GM12878 (cell line): ENCODE measurements around the gene TMEM14C.

Experiments
- CEBPB ChIP-seq, 2 experiments: fragments of 150-350 bp in 1 of 2; IDR thresholded peaks; 2 replicates each; pipeline ENCODE4 v1.6.1; 2012 to 2014; ENCODE audit warnings: low read depth in 2 of 2, low read length in 2 of 2, borderline replicate concordance in 1 of 2, inconsistent platforms in 1 of 2
- FOXM1 ChIP-seq: IDR thresholded peaks from 2 replicates; pipeline ENCODE4 v1.6.1; 2012; ENCODE audit warnings: low read depth, mild to moderate bottlenecking, inconsistent platforms, low read length, moderate library complexity
- HDGF ChIP-seq: fragments of 450-650 bp; IDR thresholded peaks from 2 replicates; pipeline ENCODE4 v1.6.1; 2016; ENCODE audit warnings: antibody characterized with exemption
- POLR2A ChIP-seq: IDR thresholded peaks from 2 replicates; pipeline ENCODE4 v1.6.1; 2011; ENCODE audit warnings: low read depth, mild to moderate bottlenecking, low read length
- ZZZ3 ChIP-seq: IDR thresholded peaks from 2 replicates; pipeline ENCODE4 v1.6.1; 2011; ENCODE audit warnings: low read depth; ENCODE audit not compliant: control insufficient read depth, insufficient read length
- TF ChIP-seq, protein P1 (sequence below): IDR thresholded peaks from 2 replicates; pipeline ENCODE4 v1.6.1; 2011; ENCODE audit warnings: low read depth, low read length, improper control_type of control experiment, borderline replicate concordance

- no peak for TF ChIP-seq HDGF
- no peak for TF ChIP-seq FOXM1
- TF ChIP-seq POLR2A, result no peak
- TF ChIP-seq CEBPB (IDR thresholded peaks at IDR 0.05; ENCODE audit: borderline replicate concordance in 1 of 2, low read depth in 2 of 2, low read length in 2 of 2), result no peak
- TF ChIP-seq, protein P1, sequence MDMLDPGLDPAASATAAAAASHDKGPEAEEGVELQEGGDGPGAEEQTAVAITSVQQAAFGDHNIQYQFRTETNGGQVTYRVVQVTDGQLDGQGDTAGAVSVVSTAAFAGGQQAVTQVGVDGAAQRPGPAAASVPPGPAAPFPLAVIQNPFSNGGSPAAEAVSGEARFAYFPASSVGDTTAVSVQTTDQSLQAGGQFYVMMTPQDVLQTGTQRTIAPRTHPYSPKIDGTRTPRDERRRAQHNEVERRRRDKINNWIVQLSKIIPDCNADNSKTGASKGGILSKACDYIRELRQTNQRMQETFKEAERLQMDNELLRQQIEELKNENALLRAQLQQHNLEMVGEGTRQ, result no peak
- TF ChIP-seq ZZZ3, result no peak
Observed at GRCh38 chr6:10725716-10726115, 2.8 kb downstream of the TMEM14C start.
